GM19324 (cell line): ENCODE data around the gene FFAR3.

Experiments used
- ATAC-seq: cut with Tn5 transposase; IDR thresholded peaks from one replicate; pipeline ENCODE4 v1.9.1; 2021; ENCODE audit warnings: mild to moderate bottlenecking, moderate library complexity; ENCODE audit not compliant: unreplicated experiment, low FRiP score

FFAR3 gene

DNA sequence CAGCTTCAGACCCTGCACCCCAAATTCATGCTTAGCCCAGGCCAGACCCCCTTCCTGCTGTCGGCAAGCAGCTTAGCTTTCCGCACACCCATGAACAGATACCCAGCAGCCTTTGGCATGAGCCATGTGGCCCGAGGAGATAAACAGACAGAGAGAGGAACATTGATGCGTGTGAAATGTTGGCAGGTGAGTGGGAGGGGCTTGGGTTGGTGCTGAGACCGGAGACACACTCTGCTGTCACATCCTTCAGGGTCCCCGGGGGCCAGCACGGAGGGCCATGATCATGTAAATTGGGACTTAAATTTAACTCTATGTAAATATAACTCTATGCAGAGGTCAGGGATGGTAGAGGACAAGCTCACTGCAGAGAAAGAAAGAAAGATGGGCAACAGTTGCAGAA, 27.8 kb upstream of the FFAR3 start:
- peak; percentile 70 for ATAC-seq

DNA sequence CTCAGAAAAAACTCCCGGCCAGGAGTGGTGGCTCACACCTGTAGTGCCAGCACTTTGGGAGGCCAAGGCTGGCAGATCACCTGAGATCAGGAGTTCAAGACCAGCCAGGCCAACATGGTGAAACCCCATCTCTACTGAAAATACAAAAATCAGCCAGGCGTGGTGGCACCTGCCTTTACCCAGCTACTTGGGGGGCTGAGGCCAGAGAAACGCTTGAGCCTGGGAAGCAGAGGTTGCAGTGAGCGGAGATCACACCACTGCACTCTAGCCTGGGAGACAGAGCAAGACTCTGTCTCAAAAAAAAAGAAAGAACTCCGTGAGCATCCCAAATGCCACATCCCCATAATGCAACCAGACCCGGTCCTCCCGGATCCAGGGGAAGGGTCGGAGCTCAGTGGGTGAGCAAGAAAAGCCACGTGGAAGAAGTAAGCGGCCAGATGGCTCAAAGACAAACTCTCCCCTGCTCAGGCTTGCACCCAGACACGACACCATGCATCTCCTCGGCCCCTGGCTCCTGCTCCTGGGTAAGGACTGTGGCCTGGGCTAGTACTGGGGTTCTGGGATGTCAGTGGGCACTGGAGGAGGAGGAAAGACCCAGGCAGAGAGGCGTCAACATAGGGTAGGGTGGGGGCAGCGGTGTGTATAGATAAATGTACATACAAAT, 26.6 kb upstream of the FFAR3 start:
- ATAC-seq: no peak

DNA sequence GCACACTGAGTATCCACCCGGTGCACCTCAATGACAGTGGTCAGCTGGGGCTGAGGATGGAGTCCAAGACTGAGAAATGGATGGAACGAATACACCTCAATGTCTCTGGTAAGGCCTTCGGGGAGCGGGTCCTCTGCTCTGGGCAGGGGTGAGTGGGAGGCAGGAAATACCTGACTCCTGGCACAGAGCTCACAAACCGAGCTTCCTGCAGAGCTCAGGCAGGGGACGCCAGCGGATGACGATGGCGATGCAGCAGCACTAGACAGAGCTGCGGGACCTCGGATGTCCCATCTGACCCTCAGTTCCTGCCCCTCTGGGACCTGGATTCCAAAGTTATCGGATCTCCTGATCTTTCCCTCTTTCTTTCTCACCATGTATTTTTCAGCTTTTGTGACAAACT, 25.4 kb upstream of the FFAR3 start:
- ATAC-seq: no peak

DNA sequence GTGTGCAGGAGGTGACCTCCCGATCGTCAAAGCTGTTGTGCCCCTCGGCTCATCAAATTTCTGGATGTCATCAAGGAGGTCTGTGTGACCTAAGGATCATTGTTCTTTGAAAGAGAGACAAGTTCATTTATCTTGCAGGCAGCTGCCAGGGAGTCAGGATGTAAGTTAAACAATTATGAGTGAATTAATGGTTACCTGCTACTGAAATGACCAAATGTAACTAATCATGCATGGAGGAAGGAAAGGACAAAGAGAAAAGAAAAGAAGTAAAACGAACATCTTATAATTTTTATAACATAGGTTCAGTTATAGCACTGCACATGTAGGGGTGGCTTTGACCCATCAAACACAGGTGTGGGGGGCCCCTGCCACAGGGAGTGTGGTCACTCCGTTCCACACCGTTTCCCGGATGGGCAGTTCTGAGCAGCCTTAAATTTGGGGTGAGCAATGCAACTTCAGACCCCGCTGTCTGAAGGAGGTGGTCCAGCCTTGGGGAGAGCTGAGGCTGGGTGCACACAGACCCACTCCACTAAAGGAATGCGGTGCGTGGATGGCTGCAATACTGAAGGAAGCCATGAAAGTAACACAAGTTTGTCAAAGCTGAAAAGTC, 24.0 kb upstream of the FFAR3 start:
- no peak for ATAC-seq

DNA sequence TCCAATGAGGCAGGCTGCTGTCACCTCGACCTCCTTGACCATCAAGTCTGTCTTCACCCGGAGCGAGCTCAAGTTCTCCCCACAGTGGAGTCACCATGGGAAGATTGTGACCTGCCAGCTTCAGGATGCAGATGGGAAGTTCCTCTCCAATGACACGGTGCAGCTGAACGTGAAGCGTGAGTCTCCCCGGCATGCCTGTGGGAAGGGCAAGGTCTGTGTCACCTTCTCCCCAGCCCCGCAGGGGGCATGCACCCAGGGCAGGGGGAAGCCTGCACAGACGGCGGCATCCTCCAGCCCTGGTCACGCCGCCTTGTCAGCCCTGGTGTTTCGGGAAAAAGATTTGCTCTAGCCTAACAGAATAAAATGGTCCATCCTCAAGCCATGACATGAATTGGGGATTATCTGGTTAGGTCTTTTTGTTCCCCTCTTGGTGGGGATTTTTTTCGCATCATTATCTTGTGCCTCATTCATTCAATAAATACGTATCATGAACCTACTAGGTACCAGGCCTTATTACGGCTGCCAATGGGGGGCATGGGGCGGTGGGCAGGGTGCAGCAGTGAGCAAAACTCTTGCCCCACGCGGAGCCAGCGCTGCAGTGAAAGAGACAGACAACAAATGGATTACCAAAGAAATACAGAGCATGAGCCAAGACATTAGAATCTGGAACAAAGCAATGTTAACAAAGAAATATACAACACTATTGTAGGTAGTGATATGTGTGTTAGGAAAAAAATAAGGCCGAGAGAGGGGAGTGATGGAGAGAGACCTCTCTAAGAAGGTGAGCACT, 21.9 kb upstream of the FFAR3 start:
- no peak for ATAC-seq

DNA sequence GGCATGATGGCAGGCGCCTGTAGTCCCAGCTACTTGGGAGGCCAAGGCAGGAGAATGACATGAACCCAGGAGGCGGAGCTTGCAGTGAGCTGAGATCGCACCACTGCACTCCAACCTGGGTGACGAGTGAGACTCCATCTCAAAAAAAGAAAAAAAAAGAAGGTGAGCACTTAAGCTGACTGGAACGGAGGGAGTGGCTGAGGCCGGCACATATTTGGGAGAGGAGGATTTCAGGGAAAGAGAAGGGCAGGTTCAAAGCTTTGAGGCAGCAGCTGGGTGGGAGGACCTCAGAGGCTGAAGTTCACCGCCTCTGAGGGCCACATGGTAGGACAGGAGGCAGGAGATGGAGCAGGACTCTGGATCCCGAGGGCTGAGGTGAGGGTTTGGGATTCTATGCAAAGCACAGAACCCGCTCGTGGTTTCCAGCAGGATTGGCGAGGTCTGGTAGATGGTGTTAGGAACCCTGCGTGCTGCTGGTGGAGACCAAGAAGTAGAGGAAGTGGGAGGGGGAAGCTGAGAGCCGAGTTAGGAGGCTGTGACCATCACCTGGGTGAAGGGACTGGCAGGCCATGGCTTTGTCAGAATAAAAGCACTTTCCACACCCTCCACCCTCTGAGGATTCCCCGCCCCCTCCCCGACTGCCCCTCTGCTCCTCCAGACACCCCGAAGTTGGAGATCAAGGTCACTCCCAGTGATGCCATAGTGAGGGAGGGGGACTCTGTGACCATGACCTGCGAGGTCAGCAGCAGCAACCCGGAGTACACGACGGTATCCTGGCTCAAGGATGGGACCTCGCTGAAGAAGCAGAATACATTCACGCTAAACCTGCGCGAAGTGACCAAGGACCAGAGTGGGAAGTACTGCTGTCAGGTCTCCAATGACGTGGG, 20.9 kb upstream of the FFAR3 start:
- ATAC-seq: no peak

DNA sequence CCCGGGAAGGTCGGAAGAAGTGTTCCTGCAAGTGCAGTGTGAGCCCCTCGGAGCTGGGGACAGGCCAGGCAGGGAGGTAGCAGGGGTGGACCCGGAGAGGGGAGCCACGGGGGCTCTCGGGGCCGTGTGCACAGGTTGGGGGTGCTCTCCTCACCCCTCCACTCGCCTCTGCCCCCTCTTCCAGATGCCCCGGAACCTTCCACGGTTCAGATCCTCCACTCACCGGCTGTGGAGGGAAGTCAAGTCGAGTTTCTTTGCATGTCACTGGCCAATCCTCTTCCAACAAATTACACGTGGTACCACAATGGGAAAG, 20.3 kb upstream of the FFAR3 start:
- ATAC-seq: no peak

DNA sequence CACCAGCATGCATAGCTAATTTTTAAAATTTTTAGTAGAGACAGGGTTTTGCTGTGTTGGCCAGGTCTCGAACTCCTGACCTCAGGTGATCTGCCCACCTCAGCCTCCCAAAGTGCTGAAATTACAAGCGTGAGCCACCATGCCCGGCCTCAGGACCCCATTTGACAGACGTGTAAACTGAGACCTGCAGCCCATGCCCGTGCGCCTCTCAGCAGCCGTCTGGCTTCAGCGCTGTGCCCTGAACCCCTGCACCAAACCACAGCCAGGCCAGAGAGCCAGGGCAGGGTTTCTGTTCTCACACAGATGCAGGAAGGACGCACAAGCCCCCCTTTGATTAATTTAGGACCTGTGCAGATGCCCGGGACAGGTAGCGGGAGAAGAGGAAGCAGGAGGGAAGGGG, 17.8 kb upstream of the FFAR3 start:
- ATAC-seq: no peak

DNA sequence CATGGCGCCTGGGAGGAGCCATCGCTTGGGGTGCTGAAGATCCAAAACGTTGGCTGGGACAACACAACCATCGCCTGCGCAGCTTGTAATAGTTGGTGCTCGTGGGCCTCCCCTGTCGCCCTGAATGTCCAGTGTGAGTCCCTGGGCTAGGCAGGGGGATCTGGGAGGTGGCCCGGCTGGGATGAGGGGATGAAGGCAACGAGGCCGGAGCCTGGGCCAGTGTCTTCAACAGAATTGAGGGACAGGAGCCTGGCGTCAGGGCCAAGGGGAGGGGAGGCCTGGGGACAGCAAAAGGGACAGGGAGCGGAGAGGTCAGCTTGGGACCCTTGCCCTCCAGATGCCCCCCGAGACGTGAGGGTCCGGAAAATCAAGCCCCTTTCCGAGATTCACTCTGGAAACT, 17.3 kb upstream of the FFAR3 start:
- ATAC-seq: no peak

DNA sequence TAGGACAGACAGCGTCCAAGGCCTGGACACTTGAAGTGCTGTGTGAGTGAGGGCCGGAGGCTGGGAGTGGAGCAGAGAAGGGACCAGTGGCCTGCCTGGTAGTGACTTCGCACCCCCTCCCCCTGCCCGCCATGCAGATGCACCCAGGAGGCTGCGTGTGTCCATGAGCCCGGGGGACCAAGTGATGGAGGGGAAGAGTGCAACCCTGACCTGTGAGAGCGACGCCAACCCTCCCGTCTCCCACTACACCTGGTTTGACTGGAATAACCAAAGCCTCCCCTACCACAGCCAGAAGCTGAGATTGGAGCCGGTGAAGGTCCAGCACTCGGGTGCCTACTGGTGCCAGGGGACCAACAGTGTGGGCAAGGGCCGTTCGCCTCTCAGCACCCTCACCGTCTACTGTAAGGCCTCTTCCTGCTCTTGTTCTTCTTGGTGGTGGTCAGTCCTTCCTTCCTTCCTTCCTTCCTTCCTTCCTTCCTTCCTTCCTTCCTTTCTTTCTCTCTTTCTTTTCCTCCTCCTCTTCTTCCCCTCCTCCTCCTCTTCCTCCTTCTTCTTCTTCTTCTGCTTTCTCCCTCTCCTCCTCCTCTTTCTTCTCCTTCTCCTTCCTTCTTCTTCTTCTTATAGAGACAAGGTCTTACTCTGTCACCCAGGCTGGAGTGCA, 16.6 kb upstream of the FFAR3 start:
- no peak for ATAC-seq

DNA sequence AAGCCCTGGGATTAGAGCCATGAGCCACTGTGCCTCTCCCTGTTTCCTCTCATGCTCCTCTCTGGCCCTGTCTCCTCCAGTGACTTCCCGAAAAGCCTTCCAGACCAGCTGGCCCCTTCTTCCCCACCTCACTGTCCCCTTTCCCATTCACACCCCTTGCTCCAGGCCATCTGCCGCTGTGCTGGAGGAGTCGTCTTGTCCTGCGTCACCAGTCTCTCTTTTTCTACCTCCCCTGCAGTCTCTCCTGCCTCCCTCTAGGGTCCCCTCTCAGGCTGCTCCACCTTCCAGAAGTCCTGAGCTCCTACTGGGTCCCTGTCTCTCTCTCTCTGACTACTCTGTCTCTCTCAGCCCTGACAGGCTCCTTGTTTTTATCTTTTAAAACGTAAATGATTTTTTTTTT, 15.8 kb upstream of the FFAR3 start:
- no peak for ATAC-seq

DNA sequence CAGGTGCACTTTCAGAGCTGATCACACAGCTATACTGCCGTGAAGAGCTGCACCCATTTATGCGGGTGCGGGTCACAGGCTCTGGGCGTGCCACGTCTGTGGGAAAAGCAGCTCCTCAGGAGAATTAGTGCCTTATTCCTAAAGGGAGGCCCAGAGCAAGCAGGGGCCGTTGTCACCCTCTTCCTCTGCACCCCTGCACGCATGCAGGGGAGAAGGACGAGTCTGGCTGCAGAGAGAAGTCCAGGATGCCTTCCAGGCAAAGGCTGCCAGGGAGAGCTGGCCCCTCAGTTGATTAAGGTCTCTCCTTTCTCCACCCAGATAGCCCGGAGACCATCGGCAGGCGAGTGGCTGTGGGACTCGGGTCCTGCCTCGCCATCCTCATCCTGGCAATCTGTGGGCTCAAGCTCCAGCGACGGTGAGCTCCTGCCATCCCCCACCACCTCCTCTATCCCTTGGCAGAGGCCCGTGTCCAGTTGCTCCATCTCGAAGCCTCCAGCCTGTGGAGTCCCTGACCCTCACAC, 13.7 kb upstream of the FFAR3 start:
- no peak for ATAC-seq

DNA sequence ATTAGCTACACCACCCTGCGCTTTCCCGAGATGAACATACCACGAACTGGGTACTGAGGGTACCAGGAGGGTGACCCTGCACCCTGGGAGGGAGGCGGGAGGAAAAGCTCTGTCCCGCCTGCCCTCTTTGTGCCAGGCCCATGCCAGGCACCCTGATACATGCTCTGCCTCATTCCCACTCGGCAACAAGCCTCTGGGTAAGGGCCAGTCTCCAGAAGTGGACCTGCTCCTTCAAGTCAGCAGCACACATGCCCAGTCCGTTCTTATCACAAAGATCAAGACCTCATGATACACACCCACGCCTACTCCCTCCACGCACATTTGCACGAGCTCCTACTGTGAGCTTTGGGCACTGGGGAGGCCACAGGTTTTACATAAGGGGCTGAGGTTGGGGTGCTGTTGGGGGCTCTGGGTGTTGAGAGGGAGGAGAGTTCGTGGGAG, 12.6 kb upstream of the FFAR3 start:
- no peak for ATAC-seq

DNA sequence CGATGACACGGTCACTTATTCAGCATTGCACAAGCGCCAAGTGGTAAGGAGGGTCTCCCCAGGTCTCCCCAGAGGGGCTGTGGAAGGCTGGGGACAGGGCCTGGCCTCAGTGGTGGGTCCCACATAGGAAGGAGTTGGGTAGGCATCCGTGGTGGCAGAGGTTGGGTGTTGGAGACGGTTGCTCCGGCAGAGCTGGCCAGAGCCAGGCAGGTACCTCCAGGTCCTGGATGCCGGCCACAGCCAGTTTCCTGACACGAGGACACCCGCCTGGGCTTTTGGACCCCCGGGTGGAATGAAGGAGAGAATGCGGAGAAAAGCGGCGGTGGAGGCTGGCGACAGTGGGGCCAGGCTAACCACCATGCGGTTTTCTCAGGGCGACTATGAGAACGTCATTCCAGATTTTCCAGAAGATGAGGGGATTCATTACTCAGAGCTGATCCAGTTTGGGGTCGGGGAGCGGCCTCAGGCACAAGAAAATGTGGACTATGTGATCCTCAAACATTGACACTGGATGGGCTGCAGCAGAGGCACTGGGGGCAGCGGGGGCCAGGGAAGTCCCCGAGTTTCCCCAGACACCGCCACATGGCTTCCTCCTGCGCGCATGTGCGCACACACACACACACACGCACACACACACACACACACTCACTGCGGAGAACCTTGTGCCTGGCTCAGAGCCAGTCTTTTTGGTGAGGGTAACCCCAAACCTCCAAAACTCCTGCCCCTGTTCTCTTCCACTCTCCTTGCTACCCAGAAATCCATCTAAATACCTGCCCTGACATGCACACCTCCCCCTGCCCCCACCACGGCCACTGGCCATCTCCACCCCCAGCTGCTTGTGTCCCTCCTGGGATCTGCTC, 11.8 kb upstream of the FFAR3 start:
- no peak for ATAC-seq

DNA sequence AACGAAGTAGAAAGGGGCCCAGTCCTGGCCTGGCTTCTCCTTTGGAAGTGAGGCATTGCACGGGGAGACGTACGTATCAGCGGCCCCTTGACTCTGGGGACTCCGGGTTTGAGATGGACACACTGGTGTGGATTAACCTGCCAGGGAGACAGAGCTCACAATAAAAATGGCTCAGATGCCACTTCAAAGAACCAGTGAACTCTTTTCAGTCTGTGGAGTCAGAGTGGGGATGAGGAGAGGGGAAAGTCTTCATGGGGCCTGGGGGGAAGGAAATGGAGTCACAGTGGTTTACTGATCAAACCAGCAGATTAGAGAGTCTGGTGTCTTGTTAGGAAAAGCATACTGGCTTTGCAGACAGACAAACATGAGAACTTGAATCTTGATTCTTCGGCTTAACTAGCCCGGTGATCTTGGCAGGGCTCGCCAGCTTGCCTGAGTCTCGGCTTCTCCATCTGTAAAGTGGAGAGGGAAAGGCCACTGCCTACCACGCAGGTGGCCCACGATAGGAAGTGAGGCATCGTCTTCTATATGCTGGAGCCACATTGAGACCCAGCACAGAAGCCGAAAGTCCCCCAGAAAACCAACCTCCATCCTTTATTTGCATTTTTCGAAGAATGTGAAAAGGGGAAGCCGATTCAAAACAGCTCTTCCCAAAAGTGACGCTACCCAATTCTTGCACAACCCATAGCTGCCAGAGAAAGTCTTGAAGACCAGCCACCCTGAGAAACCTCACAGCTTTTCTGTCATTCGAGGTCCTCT, 10.9 kb upstream of the FFAR3 start, which contains the start of gene FFAR1:
TSS of gene FFAR1 (plus strand) at position 732 of the 759 bp plus-strand sequence. CDS start 3,650 bp downstream, outside the sequence.
- ATAC-seq: peak; percentile 70

DNA sequence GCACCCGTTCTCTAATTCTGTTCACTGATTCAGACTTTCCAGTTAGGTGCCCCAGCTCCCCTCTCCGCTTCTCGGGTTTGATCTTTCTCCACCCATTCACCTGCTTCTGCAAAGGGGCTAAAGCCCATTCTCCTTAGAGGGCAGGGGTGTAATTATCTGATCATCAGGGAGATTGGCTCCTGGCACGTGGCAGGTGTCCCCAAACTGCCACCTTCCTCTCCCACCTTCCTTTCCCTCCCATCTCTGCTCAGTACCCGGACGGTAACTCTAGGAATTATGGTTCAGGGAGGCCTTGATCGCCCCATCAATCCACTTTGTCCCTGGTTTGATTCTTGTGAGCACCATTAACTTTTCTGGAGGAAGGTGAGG, 10.3 kb upstream of the FFAR3 start:
- no peak for ATAC-seq

DNA sequence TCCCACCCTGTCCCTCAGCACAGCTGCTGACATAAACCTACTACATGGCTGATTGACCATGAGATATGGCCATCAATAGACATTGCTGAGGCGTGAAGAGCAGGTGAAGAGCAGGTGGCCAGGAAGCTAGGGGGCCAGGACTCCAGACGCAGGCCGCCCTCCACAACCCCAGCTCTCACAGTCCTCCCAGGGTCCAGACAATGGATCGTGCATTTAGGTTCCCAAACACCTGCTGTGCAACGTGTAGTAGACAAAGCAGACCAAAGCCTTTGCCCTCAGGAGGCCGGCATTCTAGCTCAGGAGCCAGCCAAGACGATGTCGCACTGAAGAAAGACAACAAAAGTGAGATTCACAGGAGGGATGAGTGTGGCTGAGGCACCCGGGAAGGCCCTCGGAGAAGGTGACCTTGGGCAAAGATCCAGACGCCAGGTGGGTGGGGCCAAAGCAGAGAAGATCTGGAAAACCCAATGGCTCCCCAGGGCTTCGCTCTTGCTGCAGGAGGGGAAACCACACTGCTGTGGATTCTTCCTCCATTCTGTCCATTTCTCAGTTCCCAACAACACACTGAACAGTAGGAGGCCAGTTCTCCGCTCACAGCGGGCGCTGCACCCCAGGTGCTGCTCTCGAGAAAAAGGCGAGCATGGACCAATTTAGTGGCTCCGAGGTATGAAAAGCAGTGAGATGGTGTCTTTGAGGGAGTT, 9.2 kb upstream of the FFAR3 start:
- ATAC-seq: no peak
